ENCODE data around the gene RACGAP1.

RACGAP1 gene, protein sequence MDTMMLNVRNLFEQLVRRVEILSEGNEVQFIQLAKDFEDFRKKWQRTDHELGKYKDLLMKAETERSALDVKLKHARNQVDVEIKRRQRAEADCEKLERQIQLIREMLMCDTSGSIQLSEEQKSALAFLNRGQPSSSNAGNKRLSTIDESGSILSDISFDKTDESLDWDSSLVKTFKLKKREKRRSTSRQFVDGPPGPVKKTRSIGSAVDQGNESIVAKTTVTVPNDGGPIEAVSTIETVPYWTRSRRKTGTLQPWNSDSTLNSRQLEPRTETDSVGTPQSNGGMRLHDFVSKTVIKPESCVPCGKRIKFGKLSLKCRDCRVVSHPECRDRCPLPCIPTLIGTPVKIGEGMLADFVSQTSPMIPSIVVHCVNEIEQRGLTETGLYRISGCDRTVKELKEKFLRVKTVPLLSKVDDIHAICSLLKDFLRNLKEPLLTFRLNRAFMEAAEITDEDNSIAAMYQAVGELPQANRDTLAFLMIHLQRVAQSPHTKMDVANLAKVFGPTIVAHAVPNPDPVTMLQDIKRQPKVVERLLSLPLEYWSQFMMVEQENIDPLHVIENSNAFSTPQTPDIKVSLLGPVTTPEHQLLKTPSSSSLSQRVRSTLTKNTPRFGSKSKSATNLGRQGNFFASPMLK

DNA sequence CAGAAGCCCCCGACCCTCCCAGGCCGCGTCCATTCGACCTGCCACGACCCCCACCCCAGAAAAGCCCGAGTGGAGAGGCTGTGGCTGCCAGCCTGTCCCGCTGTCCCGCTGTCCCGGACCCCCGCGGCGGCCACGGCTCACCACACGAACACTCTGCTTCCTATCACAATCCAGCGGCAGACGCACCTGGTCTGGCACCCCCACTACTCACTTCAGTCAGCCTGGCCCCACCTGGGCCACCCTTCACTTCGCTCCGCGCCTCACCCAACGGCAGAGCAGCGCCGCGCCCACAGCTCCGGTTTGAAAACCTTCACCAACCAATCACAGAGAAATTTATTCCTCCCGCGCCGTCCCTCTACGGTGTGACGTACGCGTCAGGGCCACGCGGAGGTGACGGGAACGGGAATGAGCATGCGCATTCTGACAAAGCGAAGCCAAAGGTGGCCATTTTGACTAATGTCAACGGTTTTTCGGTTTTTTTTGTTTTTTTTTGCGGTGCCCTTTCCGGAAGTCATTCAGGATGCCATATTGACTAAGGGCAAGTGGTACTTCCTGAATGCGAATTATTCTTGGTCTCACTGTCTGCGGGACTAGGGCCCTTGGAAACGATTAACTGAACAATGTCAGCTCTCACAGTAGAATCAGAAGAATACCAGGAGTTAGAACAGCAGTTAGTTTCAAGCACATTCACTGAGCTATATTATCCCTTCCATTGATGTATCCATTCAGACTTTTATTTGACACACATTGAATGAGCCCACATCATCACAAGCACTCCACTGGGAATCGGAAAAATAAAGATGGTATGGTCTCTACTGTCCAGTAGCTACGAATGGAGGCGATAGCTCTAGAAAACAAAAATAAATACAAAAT is at the start of gene RACGAP1:
RACGAP1 (minus strand) TSS at position 308 of the 873 bp plus-strand sequence. CDS start 8,779 bp downstream, outside the sequence.
- peak; percentile 99 for DNase-seq

DNA sequence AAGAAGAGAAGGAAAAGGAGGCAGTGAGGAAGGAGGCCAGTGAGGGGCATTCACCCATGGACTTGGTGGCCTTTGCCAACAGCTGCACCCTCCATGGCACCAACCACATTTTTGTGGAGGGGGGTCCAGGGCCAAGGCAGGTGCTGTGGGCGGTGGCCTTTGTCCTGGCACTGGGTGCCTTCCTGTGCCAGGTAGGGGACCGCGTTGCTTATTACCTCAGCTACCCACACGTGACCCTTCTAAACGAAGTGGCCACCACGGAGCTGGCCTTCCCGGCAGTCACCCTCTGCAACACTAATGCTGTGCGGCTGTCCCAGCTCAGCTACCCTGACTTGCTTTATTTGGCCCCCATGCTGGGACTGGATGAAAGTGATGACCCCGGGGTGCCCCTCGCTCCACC is 48.4 kb upstream of the RACGAP1 start:
- no peak for DNase-seq

DNA sequence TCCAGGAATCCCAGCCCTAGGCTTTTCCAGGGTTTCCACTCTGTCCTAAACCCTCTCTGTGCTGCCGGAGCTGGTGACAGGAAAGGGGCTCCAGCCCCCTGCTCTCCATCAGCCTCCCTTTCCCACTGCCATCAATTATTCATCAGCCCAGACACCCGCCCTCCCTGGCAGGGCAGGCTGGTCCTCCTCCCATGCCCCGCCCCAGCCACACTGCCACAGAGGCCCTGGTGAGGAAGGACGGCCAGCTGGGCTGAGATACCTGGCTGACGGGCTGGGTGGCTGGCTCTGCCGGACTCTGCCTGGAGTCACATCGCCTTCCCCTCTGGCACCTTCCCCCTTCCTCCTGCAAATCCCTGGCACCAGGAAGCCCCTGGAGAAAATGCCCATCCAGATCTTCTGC is 47.9 kb upstream of the RACGAP1 start:
- DNase-seq: no peak

GRCh38 chr12:50072198-50072907 is 47.1 kb upstream of the RACGAP1 start:
- DNase-seq: no peak

GRCh38 chr12:50070314-50071060 is 45.2 kb upstream of the RACGAP1 start:
- peak; percentile 91 for DNase-seq

- no peak for DNase-seq
Observed at GRCh38 chr12:50069539-50069938, 44.2 kb upstream of the RACGAP1 start.

DNA sequence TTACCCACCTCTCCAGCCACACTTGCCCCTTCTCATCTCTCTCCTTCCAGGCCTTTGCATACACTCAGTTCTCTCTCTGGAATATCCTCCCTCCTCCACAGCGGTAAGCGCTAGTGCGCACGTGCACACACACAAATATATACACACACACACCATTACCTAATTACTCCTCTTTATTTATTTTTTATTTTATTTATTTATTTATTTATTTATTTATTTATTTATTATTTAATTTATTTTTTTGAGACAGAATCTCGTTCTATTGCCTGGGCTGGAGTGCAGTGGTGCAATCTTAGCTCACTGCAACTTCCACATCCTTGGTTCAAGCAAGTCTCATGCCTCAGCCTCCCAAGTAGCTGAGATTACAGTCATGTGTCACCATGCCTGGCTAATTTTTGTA is 43.8 kb upstream of the RACGAP1 start:
- no peak for DNase-seq

- DNase-seq: peak; percentile 53
Observed at GRCh38 chr12:50066402-50066801, 41.1 kb upstream of the RACGAP1 start.

- no peak for DNase-seq
Observed at GRCh38 chr12:50065726-50066310, 40.5 kb upstream of the RACGAP1 start.

DNA sequence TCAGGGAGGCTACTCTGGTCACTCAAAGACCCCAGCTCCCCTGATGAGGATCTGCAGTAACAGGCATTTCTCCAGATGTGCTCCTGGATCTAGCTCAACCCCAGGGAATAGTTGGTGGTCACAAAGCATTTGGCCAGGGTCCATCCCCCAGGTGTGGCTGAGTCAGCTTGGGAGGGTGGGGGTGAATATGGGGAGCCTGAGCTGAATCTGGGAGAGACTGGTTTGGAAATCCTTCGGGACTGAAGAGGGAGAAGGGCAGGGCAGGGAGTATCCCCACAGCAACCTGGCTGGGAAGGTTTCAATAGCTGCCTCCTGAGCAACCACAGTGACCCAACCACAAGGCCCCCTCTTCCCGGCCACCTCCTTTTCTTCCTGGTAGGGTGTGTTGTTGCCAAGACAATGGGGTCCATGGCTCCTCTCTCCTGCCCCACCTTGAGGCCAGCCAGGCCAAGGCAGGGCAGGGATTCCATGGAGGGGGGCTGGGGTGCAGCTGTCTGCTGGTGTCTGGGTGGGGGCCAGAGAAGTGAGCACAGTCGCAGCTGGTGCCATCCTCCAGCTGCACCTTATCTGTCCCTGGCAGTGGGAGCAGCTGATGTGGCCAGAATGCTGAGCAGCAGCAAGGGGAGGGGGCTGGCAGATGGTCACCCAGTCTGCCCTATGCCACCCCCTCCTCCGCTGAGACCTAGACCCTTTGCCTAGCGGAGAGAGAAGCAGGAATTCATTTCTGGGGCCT is 37.6 kb upstream of the RACGAP1 start:
- DNase-seq: peak; percentile 69

GRCh38 chr12:50061946-50062686 is 36.8 kb upstream of the RACGAP1 start:
- no peak for DNase-seq

DNA sequence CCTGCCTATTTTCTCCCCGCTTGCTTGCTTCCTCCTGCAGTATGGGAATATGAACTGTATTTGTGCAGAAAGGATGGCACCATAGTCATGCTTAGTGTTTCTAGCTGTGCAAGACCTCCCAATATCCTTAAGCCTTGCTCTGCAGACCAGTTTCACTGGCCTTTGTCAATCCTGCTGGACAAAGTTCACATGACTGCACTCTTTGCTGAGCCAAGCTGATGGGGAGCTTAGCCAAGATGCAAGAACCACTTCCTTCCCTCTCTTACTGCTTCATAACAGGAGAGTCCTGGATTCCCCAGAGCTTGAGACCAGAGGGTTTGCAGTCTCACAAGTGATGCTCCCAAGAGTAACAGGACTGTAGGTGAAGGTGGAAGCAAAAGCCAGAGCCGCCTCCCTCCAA is 35.9 kb upstream of the RACGAP1 start:
- no peak for DNase-seq

- no peak for DNase-seq
Observed at GRCh38 chr12:50060120-50060468, 34.8 kb upstream of the RACGAP1 start.

DNA sequence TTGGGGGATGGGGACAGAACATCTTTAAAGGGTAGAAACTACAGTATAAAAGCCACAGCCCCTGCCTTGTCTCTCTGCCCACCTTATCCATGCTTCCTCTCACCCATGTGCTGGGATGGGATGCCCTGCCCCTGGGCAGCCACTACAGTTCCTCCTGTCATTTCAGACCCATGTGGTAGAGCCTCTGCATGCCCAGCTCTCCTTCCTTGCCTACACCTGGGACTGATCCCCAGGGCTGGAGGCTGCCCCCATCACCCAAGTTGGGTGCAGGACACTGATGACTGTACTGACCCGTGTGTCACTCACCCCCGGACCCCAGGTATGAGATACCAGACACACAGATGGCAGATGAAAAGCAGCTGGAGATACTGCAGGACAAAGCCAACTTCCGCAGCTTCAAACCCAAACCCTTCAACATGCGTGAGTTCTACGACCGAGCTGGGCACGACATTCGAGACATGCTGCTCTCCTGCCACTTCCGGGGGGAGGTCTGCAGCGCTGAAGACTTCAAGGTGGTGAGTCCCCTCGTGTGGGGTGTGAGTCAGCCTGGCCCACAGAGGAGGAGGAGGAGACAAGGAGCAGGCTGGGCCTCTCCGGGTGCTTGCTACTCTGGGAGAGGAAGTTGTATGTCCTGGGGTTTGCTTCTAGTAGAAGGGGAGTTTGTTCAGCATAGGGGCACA is 34.3 kb upstream of the RACGAP1 start:
- no peak for DNase-seq

- no peak for DNase-seq
Observed at GRCh38 chr12:50058743-50059312, 33.5 kb upstream of the RACGAP1 start.

GRCh38 chr12:50057896-50058670 is 32.8 kb upstream of the RACGAP1 start:
- DNase-seq: peak; percentile 49

- peak; percentile 85 for DNase-seq
Observed at GRCh38 chr12:50057000-50057841, 31.9 kb upstream of the RACGAP1 start, which contains the start of gene ASIC1. Gene ASIC1, plus strand, starts transcription at chr12:50057596. Its CDS starts 1,171 bp downstream, at chr12:50058767.

All from femur (tissue), 1 donor.